IMR-90 (cell line): Measurements from ENCODE around the gene COL13A1.

Experiments
- CTCF ChIP-seq: conservative IDR thresholded peaks from 2 replicates; pipeline ENCODE4 v1.5.1; 2012; ENCODE audit warnings: mild to moderate bottlenecking, low read depth, low read length, improper control_type of control experiment
- MAFK ChIP-seq: IDR thresholded peaks from 2 replicates; pipeline ENCODE4 v1.6.1; 2012; ENCODE audit warnings: low read depth, low read length, improper control_type of control experiment
- MXI1 ChIP-seq: IDR thresholded peaks from 2 replicates; pipeline ENCODE4 v1.6.1; 2012; ENCODE audit warnings: low read depth, mild to moderate bottlenecking, low read length, moderate library complexity, borderline replicate concordance
- POLR2A ChIP-seq: IDR thresholded peaks from 2 replicates; pipeline ENCODE4 v1.6.1; 2012; ENCODE audit warnings: mild to moderate bottlenecking, low read depth, low read length
- RAD21 ChIP-seq: IDR thresholded peaks from 2 replicates; pipeline ENCODE4 v1.6.1; 2012; ENCODE audit warnings: low read length, improper control_type of control experiment
- SMC3 ChIP-seq: fragments of 150-350 bp; IDR thresholded peaks from 2 replicates; pipeline ENCODE4 v1.6.1; 2016; ENCODE audit warnings: low read depth, mild to moderate bottlenecking, antibody characterized with exemption, low read length, moderate library complexity

- TF ChIP-seq CTCF (no peak), SMC3 (no peak), MXI1 (no peak), POLR2A (no peak), MAFK (no peak), RAD21 (no peak)
Measured at GRCh38 chr10:69897432-69897831, 95.7 kb downstream of the COL13A1 start.
